SK-N-MC (cell line): Measurements from ENCODE around the gene ZFYVE28.

ENCODE experiments used
- EZH2 ChIP-seq: fragments of 200-600 bp; sonication (generic); IDR thresholded peaks from one replicate; pipeline ENCODE4 v1.6.1; 2017; ENCODE audit warnings: antibody characterized with exemption
- POLR2AphosphoS5 ChIP-seq: IDR thresholded peaks from 2 replicates; pipeline ENCODE4 v1.6.1; 2012; ENCODE audit warnings: mild to moderate bottlenecking, low read depth, low read length, borderline replicate concordance

GRCh38 chr4:2378898-2379297 is 39.5 kb downstream of the ZFYVE28 start:
- no peak for TF ChIP-seq POLR2AphosphoS5
- TF ChIP-seq EZH2 = no peak
